Effector memory CD8-positive, alpha-beta T cell (primary cell): ENCODE data around the gene VARS1.
"Not testable (repeated sequence)": the region's sequence is repeated elsewhere in the genome, so short reads cannot be mapped to it uniquely, and the experiment has no call there.

ENCODE experiments used
- ATAC-seq: fragments of 150-1000 bp; cut with Tn5 transposase; replicated peaks from 2 replicates; pipeline ENCODE4 v1.10.0; 2021; ENCODE audit warnings: mild to moderate bottlenecking, moderate library complexity
- DNase-seq, 3 experiments: peaks; one replicate each; pipeline ENCODE4 v3.0.0; 2021
- H3K27ac Mint-ChIP-seq, 2 donors: one replicate each; pipeline ENCODE4 v1.8.0; 2022; ENCODE audit warnings: mild to moderate bottlenecking in 2 of 2, mixed read lengths in 2 of 2, moderate library complexity in 2 of 2
- H3K27me3 Mint-ChIP-seq, 2 donors: one replicate each; pipeline ENCODE4 v1.8.0; 2022; ENCODE audit warnings: mixed read lengths in 2 of 2
- H3K36me3 Mint-ChIP-seq: one replicate; pipeline ENCODE4 v1.8.0; 2022; ENCODE audit warnings: mild to moderate bottlenecking, moderate library complexity, mixed read lengths; ENCODE audit not compliant: insufficient read depth
- H3K4me1 Mint-ChIP-seq, 2 donors: one replicate each; pipeline ENCODE4 v1.8.0; 2022; ENCODE audit warnings: low read depth in 2 of 2, mixed read lengths in 2 of 2
- H3K4me3 Mint-ChIP-seq, 2 donors: one replicate each; pipeline ENCODE4 v1.8.0; 2022; ENCODE audit warnings: mild to moderate bottlenecking in 2 of 2, mixed read lengths in 2 of 2, moderate library complexity in 2 of 2
- H3K9me3 Mint-ChIP-seq, 2 donors: one replicate each; pipeline ENCODE4 v1.8.0; 2022; ENCODE audit warnings: mixed read lengths in 2 of 2

Gene VARS1

DNA sequence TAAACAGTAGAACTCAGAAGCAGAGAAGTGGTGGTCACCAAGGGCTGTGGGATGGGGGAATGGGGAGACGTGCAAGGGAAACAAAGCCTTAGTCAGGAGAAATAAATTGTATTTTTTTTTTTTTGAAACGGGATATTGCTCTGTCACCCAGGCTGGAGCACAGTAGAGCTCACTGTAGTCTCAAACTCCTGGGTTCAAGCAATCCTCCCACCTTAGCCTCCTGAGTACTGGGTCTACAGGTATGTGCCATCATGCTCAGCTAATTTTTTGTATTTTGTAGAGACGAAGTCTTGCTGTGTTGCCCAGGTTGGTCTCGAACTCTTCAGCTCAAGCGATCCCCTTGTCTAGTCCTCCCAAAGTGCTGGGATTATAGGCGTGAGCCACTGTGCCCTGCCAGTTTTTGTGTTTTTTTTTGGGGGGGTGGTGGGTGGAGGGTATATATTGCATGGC, 35.4 kb upstream of the VARS1 start:
- peaks cover 23 to 35% of the 10 kb centered on the region in 2 donors for H3K4me1 Mint-ChIP-seq
- DNase-seq: no peak
- H3K4me3 Mint-ChIP-seq: peak overlapping the region; percentile 87 to 88
- no peak for ATAC-seq
- no peaks in the 10 kb centered on the region for H3K27me3 Mint-ChIP-seq
- no peaks in the 10 kb centered on the region for H3K9me3 Mint-ChIP-seq
- H3K27ac Mint-ChIP-seq: peak overlapping the region; percentile 90 to 93
- peaks cover 28% of the 10 kb centered on the region for H3K36me3 Mint-ChIP-seq

- Mint-ChIP-seq H3K36me3 (peaks cover 20% of the 10 kb centered on the region), H3K9me3 (no peaks in the 10 kb centered on the region), H3K4me3 (peak overlapping the region; percentile 87 to 88), H3K27ac (peak overlapping the region; percentile 90 to 93), H3K27me3 (no peaks in the 10 kb centered on the region), H3K4me1 (peaks cover 17 to 33% of the 10 kb centered on the region in 2 donors)
- ATAC-seq (peak; percentile 31), DNase-seq (no peak)
These were observed 34.2 kb upstream of the VARS1 start for GRCh38 chr6:31829633-31830283.

DNA sequence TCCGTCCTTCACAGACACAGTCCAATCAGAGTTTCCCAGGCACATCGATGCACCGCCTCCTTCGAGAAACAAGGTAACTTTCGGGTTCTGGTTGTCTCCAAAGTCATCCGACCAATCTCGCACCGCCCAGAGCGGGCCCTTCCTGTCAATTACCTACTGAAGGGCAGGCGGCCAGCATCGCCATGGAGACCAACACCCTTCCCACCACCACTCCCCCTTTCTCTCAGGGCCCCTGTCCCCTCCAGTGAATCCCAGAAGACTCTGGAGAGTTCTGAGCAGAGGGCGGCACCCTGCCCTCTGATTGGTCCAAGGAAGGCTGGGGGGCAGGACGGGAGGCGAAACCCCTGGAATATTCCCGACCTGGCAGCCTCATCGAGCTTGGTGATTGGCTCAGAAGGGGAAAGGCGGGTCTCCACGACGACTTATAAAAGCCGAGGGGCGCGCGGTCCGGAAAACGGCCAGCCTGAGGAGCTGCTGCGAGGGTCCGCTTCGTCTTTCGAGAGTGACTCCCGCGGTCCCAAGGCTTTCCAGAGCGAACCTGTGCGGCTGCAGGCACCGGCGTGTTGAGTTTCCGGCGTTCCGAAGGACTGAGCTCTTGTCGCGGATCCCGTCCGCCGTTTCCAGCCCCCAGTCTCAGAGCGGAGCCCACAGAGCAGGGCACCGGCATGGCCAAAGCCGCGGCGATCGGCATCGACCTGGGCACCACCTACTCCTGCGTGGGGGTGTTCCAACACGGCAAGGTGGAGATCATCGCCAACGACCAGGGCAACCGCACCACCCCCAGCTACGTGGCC, 31.9 kb upstream of the VARS1 start, which contains the start of gene HSPA1B:
HSPA1B (plus strand) TSS at position 453 of the 794 bp plus-strand sequence; CDS start at position 666, 213 bp downstream.
- Mint-ChIP-seq H3K36me3 (peaks cover 12% of the 10 kb centered on the region), H3K4me3 (peak within 1 kb of the TSS; percentile 96 to 97), H3K4me1 (peaks cover 18 to 39% of the 10 kb centered on the region in 2 donors), H3K9me3 (no peaks in the 10 kb centered on the region), H3K27ac (peak within 1 kb of the TSS; percentile 96 to 97), H3K27me3 (no peaks in the 10 kb centered on the region)
- DNase-seq (peak; percentile 69 to 75 (median 73)), ATAC-seq (peak; percentile 67)

DNA sequence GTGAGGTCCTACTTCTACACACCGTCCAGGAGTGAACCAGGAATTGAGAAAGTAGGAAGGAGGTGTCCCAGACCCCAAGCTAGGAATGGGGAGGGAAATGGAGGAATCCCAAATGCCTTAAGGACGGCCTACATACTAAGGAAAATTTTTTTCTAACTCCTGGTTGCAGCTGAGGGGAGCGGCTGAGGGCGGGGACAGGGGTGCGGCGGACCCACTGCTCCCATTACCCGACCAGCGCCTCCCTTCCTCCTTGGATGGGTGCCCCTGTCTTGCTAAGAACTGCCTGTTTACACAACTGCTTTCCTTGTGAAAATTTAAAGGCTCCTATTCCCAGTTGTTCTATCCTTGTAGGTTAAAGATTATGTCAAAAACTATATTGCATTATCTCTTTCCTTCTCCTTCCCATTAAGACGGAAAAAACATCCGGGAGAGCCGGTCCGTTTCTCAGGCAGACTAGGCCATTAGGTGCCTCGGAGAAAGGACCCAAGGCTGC, 31.3 kb upstream of the VARS1 start:
- peaks cover 18% of the 10 kb centered on the region for H3K36me3 Mint-ChIP-seq
- no peaks in the 10 kb centered on the region for H3K27me3 Mint-ChIP-seq
- H3K4me1 Mint-ChIP-seq: peaks cover 23 to 45% of the 10 kb centered on the region in 2 donors
- H3K4me3 Mint-ChIP-seq: peak overlapping the region; percentile 96 to 97
- peak overlapping the region; percentile 96 to 97 for H3K27ac Mint-ChIP-seq
- ATAC-seq (peak; percentile 11), DNase-seq (no peak)
- H3K9me3 Mint-ChIP-seq: no peaks in the 10 kb centered on the region

DNA sequence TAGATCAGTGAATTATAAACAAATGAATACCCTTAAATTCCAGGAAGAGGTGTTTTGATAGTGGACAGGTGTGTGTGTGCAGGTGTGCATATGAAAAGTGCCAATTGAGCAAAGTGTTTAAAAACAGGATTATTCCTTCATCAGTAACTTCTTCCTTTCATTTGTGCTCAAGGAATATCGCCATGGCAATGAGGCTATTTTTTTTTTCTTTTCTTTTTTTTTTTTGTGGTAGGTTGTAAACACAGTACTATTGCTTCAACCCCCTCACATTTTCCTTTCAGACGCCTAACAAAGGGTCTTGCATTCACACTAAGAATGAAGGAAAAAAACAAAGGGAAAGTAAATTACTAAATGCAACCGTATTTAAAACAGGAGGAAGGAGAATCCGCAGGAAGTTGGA, 30.0 kb upstream of the VARS1 start:
- H3K27ac Mint-ChIP-seq: peak overlapping the region; percentile 96 to 97
- peaks cover 21% of the 10 kb centered on the region for H3K36me3 Mint-ChIP-seq
- no peak for DNase-seq
- no peak for ATAC-seq
- H3K9me3 Mint-ChIP-seq: no peaks in the 10 kb centered on the region
- peak overlapping the region; percentile 96 to 97 for H3K4me3 Mint-ChIP-seq
- H3K27me3 Mint-ChIP-seq: no peaks in the 10 kb centered on the region
- H3K4me1 Mint-ChIP-seq: peaks cover 25 to 46% of the 10 kb centered on the region in 2 donors

DNA sequence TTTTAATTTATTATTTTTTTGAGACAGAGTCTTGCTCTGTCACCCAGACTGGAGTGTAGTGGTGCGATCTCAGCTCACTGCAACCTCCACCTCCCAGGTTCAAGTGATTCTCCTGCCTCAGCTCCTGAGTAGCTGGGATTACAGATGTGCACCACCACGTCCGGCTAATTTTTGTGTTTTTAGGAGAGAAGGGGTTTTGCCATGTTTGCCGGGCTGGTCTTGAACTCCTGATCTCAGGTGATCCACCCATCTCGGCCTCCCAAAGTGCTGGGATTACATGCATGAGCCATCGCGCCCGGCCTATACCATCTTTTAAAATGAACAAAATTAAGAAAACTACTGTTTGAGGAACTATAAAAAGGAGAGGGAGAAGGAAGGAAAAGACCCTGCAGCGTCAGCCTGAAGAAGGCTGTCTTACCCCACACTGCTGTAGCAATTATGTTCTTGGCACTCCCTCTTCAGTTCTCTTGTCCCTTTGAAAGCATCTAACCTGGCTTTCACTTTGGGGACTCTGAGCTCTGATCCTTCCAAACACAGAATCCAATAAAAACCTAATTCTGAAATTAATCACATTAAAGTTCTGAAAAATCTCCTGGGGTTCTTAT, 28.1 kb upstream of the VARS1 start:
- H3K9me3 Mint-ChIP-seq, H3K27me3 Mint-ChIP-seq, DNase-seq, ATAC-seq: not testable (repeated sequence)
- Mint-ChIP-seq H3K36me3 (peaks cover 21% of the 10 kb centered on the region), H3K27ac (peak overlapping the region; percentile 35 to 95), H3K4me1 (peaks cover 28 to 40% of the 10 kb centered on the region in 2 donors), H3K4me3 (peak overlapping the region in 1 of 2 donors; percentile 21)

GRCh38 chr6:31822036-31822821, 26.7 kb upstream of the VARS1 start:
- peak; percentile 51 for ATAC-seq
- H3K9me3 Mint-ChIP-seq: no peaks in the 10 kb centered on the region
- H3K36me3 Mint-ChIP-seq: peaks cover 23% of the 10 kb centered on the region
- peaks cover 35 to 52% of the 10 kb centered on the region in 2 donors for H3K4me1 Mint-ChIP-seq
- peak overlapping the region; percentile 89 to 95 for H3K4me3 Mint-ChIP-seq
- no peaks in the 10 kb centered on the region for H3K27me3 Mint-ChIP-seq
- peak overlapping the region; percentile 95 to 98 for H3K27ac Mint-ChIP-seq
- peak; percentile 37 to 47 (median 41) for DNase-seq

DNA sequence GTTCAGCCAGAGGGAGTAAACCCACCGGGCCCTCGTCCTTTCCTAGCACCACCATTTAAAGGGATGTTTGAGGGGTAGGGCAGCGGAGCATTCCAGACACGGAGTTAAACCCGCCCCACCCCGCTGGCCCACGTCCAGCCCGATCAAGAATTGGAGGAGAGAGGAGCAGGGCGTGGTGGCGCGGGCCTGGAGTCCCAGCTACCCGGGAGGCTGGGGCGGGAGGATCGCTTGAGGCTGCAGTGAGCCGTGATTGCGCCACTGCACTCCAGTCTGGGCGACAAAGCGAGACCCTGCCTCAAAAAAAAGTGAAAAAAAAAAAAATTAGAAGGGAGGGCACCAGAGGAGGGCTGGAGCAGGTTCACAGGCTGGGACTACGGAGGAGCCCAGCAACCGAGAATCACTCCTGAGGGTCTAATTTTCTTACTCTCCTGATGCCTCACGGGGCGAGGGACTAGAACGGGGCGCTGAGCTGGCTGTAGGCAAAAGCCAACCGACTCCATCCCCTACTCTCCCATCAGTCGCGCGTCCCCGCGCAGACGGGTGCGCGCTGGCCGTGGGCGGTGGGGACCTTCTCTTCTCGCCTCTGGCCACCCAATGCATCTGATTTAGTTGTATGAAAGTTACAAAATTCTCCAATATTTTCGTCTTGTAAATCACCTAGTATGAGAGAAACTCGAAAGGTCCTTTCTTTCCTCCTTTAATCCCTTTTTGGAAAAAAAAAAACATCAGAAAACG, 25.9 kb upstream of the VARS1 start:
- DNase-seq (no peak), ATAC-seq (peak; percentile 23)
- H3K4me1 Mint-ChIP-seq: peaks cover 28 to 46% of the 10 kb centered on the region in 2 donors
- peak overlapping the region; percentile 89 to 95 for H3K4me3 Mint-ChIP-seq
- peaks cover 21% of the 10 kb centered on the region for H3K36me3 Mint-ChIP-seq
- no peaks in the 10 kb centered on the region for H3K27me3 Mint-ChIP-seq
- no peaks in the 10 kb centered on the region for H3K9me3 Mint-ChIP-seq
- H3K27ac Mint-ChIP-seq: peak overlapping the region; percentile 95 to 98

GRCh38 chr6:31820399-31820798, 24.8 kb upstream of the VARS1 start:
- H3K27ac Mint-ChIP-seq, ATAC-seq, DNase-seq, H3K9me3 Mint-ChIP-seq, H3K27me3 Mint-ChIP-seq: not testable (repeated sequence)
- Mint-ChIP-seq H3K4me3 (peak overlapping the region; percentile 89 to 95), H3K4me1 (peaks cover 28 to 38% of the 10 kb centered on the region in 2 donors), H3K36me3 (peaks cover 25% of the 10 kb centered on the region)

GRCh38 chr6:31819871-31820299, 24.3 kb upstream of the VARS1 start:
- DNase-seq (no peak), ATAC-seq (no peak)
- peak overlapping the region in 1 of 2 donors; percentile 95 for H3K4me3 Mint-ChIP-seq
- no peaks in the 10 kb centered on the region for H3K27me3 Mint-ChIP-seq
- peaks cover 30 to 36% of the 10 kb centered on the region in 2 donors for H3K4me1 Mint-ChIP-seq
- H3K27ac Mint-ChIP-seq: peak overlapping the region in 1 of 2 donors; percentile 36
- no peaks in the 10 kb centered on the region for H3K9me3 Mint-ChIP-seq
- peaks cover 25% of the 10 kb centered on the region for H3K36me3 Mint-ChIP-seq

DNA sequence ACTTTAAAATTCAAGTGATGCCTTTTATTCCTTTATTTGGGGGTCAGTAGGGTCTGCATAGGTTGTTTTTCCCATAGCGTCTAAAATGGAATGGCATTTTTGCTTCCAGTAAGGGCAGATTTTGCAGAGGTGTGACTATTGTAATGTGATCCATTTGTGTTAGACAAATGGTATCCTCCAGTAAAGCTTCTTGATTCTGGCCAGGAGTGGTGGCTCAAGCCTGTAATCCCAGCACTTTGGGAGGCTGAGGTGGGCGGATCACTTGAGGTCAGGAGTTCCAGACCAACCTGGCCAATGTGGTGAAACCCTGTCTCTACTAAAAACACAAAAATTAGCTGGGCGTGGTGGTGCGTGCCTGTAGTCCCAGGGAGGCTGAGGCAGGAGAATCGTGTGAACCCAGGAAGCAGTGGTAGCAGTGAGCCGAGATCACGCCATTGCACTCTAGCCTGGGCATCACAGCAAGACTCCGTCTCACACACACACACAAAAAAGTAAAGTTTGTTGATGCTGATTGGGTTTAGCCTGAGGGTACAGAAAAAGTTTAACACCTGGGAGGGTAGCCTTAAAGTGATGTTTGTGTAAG, 22.5 kb upstream of the VARS1 start:
- ATAC-seq, DNase-seq, H3K27me3 Mint-ChIP-seq, H3K9me3 Mint-ChIP-seq: not testable (repeated sequence)
- H3K27ac Mint-ChIP-seq: peak overlapping the region; percentile 72 to 82
- peak overlapping the region; percentile 85 to 86 for H3K4me3 Mint-ChIP-seq
- peaks cover 22% of the 10 kb centered on the region for H3K36me3 Mint-ChIP-seq
- H3K4me1 Mint-ChIP-seq: peaks cover 38 to 48% of the 10 kb centered on the region in 2 donors
